Measurements from ENCODE around the gene PRLH. TPM values are rescaled to one million over a fixed set of nuclear protein-coding genes. Genes with fewer than 3 reads are reported as not detected.
A peak's percentile ranks its signal among the peaks of the same experiment; 100 is the strongest.
"Not testable (repeated sequence)": the region's sequence is repeated elsewhere in the genome, so short reads cannot be mapped to it uniquely, and the experiment has no call there.

Gene PRLH
- total RNA-seq, 1 donor from 2014 or later = not detected

DNA sequence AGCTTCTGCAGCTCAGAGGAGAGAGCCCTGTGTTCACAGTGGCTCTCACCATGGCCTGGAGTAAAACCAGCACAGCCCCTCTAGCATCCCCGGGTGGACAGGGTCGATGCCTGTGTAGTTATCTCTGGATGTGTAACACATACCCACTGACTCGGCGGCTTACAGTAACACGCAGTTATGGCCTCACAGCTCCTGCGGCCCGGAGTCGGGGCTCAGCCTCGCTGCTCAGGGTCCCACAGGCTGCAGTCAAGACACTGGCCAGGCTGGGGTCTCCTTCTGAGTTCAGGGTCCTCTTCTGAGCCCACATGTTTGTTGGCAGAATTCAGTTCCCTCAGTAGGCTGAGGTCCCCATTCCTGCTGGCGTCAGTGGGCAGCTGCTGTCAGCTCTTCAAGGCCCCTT, 26.7 kb downstream of the PRLH start:
- Mint-ChIP-seq H3K36me3 (ENCODE audit: unreplicated experiment) (no peaks in the 10 kb centered on the region), H3K27ac (ENCODE audit: unreplicated experiment) (no peak overlapping the region), H3K27me3 (ENCODE audit: unreplicated experiment) (peaks cover 4% of the 10 kb centered on the region)

DNA sequence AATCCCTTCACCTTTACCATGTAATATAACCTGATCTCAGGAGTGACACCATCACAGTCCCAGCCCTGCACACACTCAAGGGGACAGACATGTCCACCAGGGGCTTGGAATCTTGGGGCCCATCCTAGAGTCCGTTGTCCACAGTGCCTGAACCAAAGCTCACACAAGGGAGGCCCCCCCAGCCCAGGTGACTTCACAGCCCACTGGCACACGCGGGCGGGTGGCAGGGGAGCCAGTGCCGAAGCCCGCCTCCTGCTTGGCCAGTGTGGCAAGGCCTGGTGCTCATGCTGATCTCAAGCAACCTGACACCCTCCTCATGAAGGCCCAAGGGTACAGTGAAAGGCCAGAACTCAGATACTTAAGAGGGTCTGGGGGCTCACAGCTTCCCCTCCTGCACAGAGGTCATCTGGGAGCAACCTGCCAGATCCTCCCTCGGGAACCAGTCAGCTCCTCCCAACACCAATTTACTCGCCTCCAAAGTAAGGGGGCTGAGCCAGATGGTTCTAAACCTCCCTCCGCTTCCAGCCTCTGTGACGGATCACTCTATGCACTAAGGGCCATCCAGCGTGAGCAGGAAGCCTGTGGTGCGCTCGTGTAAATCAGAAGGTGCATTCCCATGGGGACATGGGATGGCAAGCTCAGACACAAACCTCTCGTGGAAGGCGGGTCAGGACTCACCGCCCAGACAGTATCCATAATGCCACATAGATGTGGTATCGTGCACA, 27.4 kb downstream of the PRLH start:
- TF ChIP-seq, protein P1, sequence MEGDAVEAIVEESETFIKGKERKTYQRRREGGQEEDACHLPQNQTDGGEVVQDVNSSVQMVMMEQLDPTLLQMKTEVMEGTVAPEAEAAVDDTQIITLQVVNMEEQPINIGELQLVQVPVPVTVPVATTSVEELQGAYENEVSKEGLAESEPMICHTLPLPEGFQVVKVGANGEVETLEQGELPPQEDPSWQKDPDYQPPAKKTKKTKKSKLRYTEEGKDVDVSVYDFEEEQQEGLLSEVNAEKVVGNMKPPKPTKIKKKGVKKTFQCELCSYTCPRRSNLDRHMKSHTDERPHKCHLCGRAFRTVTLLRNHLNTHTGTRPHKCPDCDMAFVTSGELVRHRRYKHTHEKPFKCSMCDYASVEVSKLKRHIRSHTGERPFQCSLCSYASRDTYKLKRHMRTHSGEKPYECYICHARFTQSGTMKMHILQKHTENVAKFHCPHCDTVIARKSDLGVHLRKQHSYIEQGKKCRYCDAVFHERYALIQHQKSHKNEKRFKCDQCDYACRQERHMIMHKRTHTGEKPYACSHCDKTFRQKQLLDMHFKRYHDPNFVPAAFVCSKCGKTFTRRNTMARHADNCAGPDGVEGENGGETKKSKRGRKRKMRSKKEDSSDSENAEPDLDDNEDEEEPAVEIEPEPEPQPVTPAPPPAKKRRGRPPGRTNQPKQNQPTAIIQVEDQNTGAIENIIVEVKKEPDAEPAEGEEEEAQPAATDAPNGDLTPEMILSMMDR (IDR thresholded peaks at IDR 0.05; ENCODE audit: partially characterized antibody, unreplicated experiment) = no peak
- H3K27me3 Mint-ChIP-seq (ENCODE audit: unreplicated experiment) = peaks cover 5% of the 10 kb centered on the region
- no peaks in the 10 kb centered on the region for H3K9me3 Mint-ChIP-seq (ENCODE audit: unreplicated experiment)
- no peak for DNase-seq
- H3K36me3 Mint-ChIP-seq (ENCODE audit: unreplicated experiment) = no peaks in the 10 kb centered on the region
- peaks cover 23% of the 10 kb centered on the region for H3K4me1 Mint-ChIP-seq (ENCODE audit: low read depth, unreplicated experiment)
- H3K27ac Mint-ChIP-seq (ENCODE audit: unreplicated experiment) = peak overlapping the region; percentile 8
- peak overlapping the region; percentile 70 for H3K4me3 Mint-ChIP-seq (ENCODE audit: unreplicated experiment)

More for the DNA sequence above, 26.7 kb downstream of the PRLH start:
- Mint-ChIP-seq H3K4me1 (ENCODE audit: low read depth, unreplicated experiment) (peaks cover 21% of the 10 kb centered on the region), H3K9me3 (ENCODE audit: unreplicated experiment) (no peaks in the 10 kb centered on the region), H3K4me3 (ENCODE audit: unreplicated experiment) (no peak overlapping the region)
- TF ChIP-seq, protein P1 (IDR thresholded peaks at IDR 0.05; ENCODE audit: partially characterized antibody, unreplicated experiment) = no peak
- no peak for DNase-seq

DNA sequence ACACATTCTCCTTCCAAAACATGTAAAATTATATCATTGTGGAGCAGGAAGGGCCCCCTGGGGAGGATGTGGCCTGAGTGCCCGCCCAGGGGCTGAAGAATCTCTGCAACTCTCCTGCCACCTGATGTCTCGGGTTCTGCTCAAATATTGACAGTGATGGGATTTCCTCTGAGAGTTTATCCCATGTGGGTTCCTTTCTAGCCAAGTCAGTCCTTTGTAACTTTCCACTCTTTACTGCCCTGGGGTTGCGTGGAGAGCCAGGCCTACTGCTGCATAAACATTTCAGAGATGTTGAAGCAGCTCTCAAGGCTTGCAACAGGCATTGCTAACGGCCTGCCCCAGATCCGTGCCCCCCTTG, 28.1 kb downstream of the PRLH start:
- Mint-ChIP-seq H3K27me3 (ENCODE audit: unreplicated experiment) (peaks cover 5% of the 10 kb centered on the region), H3K36me3 (ENCODE audit: unreplicated experiment) (no peaks in the 10 kb centered on the region), H3K9me3 (ENCODE audit: unreplicated experiment) (no peaks in the 10 kb centered on the region), H3K4me1 (ENCODE audit: low read depth, unreplicated experiment) (peaks cover 23% of the 10 kb centered on the region), H3K27ac (ENCODE audit: unreplicated experiment) (no peak overlapping the region), H3K4me3 (ENCODE audit: unreplicated experiment) (peak overlapping the region; percentile 70)
- DNase-seq = no peak
- TF ChIP-seq, protein P1 (IDR thresholded peaks at IDR 0.05; ENCODE audit: partially characterized antibody, unreplicated experiment) = no peak

DNA sequence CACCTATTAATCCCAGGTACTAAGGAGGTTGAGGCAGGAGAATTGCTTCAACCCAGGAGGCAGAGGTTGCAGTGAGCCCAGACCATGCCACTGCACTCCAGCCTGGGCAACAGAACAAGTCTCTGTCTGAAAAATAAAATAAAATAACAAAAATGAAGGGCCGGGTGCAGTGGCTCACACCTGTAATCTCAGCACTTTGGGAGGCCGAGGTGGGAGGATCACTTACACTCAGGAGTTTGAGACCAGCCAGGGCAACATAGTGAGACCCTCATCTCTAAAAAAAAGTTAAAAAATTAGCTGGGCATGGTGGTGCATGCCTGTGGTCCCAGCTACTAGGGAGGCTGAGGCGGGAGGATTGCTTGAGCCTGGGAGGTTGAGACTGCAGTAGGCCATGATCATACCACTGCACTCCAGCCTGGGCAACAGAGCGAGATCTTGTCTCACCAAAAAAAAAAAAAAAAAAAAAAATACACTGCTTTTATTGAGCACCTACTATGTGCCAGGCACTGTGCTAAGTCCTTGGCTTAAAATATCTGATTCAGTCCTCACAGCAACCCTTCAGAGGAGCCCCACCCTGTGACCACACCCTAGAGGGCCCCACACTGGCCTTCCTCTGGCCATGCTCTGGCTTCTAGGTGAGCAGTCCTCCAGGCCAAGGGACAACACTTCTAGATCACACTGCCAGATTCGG, 29.6 kb downstream of the PRLH start:
- not testable (repeated sequence) for DNase-seq; H3K36me3 Mint-ChIP-seq (ENCODE audit: unreplicated experiment)

DNA sequence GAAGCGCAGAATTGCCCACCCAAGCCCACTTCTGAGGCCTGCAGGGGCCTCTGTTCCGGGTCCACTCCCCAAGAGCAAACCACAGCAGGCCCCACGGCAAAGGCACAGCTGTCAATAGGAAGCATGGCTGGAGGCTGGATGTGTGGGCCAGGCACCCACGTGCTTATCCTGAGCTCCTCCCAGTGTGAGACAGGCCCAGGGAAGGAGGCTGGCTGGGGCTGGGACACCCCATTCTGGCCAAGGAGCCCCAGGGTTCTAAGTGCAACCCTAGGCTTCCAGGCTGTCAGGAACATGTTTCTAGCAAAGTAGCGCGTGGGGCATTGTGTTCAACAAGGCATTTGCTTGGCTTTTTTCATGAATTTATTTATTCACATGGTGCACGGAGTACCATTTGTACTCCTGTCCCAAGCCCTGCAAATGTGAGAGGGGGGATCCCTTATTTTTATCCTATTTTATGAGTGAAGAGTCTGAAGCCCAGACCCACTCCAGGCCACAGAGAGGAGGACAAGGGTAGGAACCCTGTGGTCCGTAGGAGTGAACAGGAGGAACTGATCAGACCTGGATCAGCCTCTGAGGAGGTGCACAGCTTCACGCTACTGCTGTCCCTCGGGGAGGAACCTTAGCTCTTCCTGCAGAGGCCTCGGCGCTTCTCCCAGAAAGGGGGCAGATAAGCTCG, 30.3 kb downstream of the PRLH start:
- H3K4me3 Mint-ChIP-seq (ENCODE audit: unreplicated experiment) = no peak overlapping the region
- TF ChIP-seq, protein P1 (IDR thresholded peaks at IDR 0.05; ENCODE audit: partially characterized antibody, unreplicated experiment) = no peak
- H3K27me3 Mint-ChIP-seq (ENCODE audit: unreplicated experiment) = peaks cover 5% of the 10 kb centered on the region
- H3K36me3 Mint-ChIP-seq (ENCODE audit: unreplicated experiment) = no peaks in the 10 kb centered on the region
- DNase-seq = no peak
- peaks cover 26% of the 10 kb centered on the region for H3K4me1 Mint-ChIP-seq (ENCODE audit: low read depth, unreplicated experiment)
- H3K27ac Mint-ChIP-seq (ENCODE audit: unreplicated experiment) = no peak overlapping the region
- no peaks in the 10 kb centered on the region for H3K9me3 Mint-ChIP-seq (ENCODE audit: unreplicated experiment)

More for the DNA sequence above, 29.6 kb downstream of the PRLH start:
- H3K27me3 Mint-ChIP-seq (ENCODE audit: unreplicated experiment); H3K27ac Mint-ChIP-seq (ENCODE audit: unreplicated experiment); H3K4me3 Mint-ChIP-seq (ENCODE audit: unreplicated experiment); H3K9me3 Mint-ChIP-seq (ENCODE audit: unreplicated experiment): not testable (repeated sequence)
- H3K4me1 Mint-ChIP-seq (ENCODE audit: low read depth, unreplicated experiment) = peaks cover 26% of the 10 kb centered on the region

All from glutamatergic neuron (in vitro differentiated cells).